Pulmonary artery endothelial cell (primary cell): Measurements from ENCODE around the gene PLET1. TPM values are rescaled to one million over a fixed set of nuclear protein-coding genes. Genes with fewer than 3 reads are reported as not detected.

Source experiments
- DNase-seq: peaks from one replicate; pipeline ENCODE4 v3.0.0-alpha.2; 2011; ENCODE audit warnings: low read depth, low spot score
- total RNA-seq: library from RNA; depleted of rRNA; stranded (reverse); fragments of >200 nt; gene quantifications from 2 replicates; pipeline ENCODE4 v1.2.3, GENCODE V29; 2014

The PLET1 gene
- total RNA-seq, 1 donor from 2014 or later: not detected

- DNase-seq: no peak
Observed at GRCh38 chr11:112241486-112241885, 19.2 kb downstream of the PLET1 start.

DNA sequence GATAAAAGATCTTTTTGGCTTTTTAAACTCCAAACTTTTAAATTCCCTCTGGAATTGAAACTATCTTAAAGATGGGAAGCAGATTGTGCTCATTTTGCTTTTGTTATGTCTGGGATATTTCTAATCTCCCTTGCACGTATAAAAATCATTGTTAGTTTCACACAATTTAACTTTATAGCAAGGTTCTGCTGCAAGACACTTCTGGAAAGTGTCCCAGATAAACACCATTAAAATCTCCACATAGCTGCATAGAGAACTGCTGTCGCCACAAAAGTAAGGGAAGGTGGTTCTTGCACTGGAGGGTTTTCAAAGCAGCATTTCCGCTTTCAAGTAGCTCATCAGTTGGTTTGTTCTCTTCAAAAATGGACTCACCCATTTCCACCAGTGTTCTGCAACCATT is 22.6 kb downstream of the PLET1 start:
- DNase-seq: no peak

DNA sequence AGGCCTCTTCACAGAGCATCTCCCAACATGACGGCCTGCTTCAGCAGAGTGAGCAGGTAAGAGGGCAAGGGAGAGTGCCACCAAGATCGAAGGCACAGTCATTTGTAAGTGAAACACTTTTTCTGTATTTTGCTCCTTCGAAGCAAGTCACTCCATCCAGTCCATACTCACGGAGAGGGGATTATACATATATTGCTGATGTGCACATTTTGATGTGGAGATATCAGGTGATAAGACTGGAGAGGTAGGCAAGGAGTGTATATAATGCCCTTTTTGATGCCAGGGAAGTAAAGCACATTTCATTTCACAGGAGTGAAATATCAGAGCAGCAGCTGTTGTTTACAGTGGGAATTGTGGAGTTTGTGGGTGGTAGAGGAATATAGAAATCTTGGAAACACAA is 23.2 kb downstream of the PLET1 start:
- DNase-seq: no peak

- no peak for DNase-seq
Observed at GRCh38 chr11:112235750-112236390, 24.8 kb downstream of the PLET1 start.

DNA sequence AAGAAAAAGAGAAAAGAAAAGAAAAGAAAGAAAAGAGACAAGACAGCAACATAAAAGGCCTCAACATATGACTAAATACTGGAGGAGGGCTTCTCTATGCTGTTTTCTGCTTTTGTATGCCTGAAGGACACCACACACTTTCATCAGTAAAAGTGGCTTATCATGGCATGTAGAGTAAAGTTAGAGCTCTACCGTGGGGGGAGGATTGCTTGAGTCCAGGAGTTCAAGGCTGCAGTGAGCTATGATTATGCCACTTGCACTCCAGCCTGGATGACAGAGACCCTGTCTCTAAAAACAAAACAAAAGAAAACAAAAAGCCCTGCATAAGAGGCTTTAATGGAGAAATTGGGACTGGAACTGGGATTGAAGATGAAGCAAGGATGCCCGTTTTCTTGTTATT is 28.7 kb downstream of the PLET1 start:
- DNase-seq: no peak

DNA sequence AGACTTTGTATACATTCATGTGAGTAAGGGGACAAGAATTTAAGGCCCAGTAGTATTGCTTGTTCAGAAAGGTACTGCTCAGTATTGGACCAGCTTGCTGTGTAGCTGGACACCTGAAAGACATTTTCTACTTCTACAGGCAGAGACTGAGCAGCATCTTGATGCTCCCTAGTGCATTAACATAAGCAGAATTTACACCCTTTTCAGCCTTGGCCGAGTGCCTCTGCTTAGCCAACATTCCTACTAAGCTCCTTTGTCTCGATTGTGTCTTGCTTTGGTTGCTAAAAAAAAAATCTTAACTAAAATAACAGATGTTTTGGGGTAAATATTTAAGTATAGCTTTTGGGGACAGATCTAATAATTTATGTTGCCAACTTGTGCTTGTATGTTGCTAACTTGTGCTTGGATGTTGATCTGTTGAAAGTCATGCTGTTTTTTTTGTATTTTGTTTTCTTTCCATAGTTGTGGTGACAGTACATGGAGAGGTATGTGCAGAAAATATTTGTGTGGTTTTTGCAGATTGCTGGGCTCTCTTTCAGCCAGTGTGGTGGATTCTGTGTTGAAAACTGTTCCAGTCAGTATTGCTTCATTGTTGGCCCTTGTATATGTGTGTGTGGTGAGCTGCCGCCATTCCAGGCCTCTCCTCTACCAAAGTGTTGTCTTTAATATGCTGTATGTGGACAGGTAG is 30.8 kb downstream of the PLET1 start:
- no peak for DNase-seq

DNA sequence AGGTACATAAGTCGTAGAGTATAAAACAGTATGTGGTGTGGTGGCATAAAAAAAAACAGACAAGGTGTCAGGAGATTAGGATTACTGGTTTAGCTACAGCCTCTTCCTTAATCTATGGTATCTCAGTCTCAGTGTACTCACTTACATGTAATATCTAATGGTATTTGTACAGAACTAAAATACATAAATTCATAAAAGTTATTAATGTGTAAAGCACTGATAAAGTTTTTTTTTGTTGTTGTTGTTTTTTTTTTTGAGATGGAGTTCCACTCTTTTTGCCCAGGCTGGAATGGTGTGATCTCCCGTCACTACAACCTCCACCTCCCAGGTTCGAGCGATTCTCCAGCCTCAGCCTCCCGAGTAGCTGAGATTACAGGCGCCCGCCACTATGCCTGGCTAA is 31.5 kb downstream of the PLET1 start:
- no peak for DNase-seq

GRCh38 chr11:112228706-112229105 is 32.0 kb downstream of the PLET1 start:
- no peak for DNase-seq

GRCh38 chr11:112227471-112227870 is 33.2 kb downstream of the PLET1 start:
- no peak for DNase-seq

- no peak for DNase-seq
Observed at GRCh38 chr11:112226831-112227401, 33.7 kb downstream of the PLET1 start.

DNA sequence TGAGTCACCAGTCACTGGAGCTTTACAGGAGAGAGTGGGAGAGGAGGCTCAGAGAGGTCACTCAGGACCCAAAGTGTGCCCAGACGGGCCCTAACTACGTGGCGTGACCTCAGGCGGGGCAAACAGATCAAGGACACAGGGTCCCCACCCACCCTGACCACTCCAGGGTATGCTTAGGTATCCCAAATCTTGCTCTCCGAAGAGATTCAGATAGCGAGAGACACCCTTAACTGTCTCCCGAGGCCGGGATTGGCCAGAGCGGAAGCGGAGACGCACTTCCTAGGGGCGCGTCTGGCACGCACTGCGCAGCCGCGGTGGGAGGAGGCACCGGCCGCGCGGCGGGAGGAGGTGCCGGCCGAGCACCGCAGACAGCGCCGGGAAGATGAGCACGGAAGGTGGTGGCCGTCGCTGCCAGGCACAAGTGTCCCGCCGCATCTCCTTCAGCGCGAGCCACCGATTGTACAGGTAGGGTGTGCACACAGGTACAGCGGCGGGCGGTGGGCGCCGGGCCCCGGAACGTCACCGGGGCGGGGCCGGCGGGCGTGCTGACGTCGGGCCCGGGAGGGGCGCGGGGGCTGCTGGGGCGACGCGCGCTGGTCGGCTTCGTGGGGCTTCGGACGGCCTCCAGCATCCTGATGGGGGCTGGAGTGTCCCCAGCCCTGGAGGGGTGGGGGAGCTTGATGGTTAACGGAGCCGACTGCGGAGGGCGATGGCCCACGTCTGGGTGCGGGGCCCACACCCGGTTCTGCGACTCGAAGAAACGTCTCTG is 34.4 kb downstream of the PLET1 start, which contains the start of gene PTS:
PTS (plus strand) TSS at position 367 of the 769 bp plus-strand sequence; CDS start at position 383, 16 bp downstream.
- peak; percentile 51 for DNase-seq

DNA sequence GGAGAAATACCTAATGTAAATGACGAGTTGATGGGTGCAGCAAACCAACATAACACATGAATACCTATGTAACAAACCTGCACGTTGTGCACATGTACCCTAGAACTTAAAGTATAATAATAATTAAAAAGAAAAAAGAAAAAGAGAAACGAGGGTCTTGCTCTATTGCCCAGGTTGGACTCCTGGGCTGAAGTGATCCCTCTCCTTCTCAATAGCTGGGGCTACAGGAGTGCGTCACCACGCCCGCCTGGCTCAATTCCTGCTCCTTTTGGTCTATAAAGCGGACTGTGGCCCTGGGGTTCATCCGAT is 35.0 kb downstream of the PLET1 start:
- DNase-seq: no peak

- DNase-seq: no peak
Observed at GRCh38 chr11:112223754-112224532, 36.7 kb downstream of the PLET1 start.

- DNase-seq: no peak
Observed at GRCh38 chr11:112223121-112223520, 37.5 kb downstream of the PLET1 start.

DNA sequence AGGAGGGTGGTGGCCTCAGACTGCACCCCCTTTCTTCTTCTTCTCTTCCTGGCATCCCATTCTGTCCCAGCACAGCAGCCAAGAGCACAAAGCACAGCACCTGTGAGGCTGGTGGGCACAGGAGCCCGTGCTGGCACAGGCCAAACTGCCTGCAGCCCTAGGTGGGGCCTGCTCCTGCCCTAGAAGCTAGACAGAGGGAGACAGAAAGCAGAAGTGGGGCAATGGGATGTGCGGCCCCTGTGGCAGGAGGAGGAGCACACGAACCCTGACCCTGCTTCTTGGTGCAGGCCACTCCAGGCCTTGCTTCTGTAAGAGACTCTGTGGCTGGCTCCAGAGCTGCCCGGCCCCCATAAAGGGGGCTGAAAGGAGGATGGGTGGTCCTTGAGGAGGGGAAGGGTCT is 38.4 kb downstream of the PLET1 start:
- DNase-seq: no peak

DNA sequence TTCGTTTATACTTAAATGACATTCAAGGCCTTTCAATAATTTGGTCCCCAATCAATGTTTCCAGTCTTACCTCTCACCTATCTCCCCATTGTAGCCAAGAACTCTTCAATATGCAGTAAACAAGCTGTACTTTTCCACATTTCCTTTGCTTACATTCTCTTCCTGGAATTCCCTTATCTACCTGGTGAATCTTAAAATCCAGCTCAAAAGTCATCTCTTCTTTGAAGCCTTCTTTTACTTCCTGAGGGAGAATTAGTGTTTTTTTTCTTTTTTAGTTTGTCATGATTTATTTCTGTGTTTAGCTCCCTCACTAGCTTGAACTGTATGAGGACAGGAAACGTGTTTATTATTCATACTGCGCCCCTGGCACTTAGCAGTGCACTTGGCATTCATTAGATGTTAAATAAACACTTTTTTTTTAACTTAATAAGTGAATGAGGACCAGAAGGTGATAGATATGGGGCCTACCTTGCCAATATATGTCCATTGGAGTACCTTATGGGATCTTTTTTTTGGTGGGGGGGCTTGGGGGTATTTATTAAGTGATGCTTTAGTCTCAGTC is 39.3 kb downstream of the PLET1 start:
- DNase-seq: peak; percentile 19

DNA sequence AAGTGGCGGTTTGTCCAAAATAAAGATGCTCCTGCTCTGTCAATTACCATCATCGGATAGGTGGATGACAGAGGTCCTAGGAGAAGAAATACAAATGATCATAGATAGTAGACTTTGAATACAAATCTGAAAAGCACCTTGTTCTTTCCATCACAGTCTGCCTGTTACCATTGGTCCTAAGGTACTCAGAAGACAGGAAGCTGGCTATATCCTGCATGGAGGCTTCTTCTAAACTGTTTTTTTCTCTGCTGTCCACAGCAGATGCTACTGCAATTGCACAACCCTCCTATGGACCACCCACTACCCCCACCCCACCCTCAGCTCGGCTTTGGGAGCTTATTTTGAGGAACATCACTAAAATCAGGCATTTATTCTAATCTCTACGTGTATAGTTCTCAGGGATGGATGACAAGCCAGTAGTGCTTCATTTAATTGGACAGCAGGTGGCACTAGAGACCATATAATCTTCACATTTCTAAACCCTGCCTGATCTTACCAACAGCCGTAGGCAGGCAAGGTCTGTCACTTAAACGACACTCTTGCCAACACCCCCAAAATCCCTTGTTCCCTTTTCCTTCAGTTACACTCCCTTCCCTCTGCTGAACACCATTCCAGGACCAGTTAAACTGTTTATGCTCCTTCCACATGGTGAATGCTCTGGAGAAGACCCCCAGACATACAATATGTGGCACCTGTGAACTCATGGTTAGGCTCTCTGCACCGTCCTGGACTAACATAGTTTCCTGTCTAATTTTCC is 41.0 kb downstream of the PLET1 start:
- peak; percentile 58 for DNase-seq

DNA sequence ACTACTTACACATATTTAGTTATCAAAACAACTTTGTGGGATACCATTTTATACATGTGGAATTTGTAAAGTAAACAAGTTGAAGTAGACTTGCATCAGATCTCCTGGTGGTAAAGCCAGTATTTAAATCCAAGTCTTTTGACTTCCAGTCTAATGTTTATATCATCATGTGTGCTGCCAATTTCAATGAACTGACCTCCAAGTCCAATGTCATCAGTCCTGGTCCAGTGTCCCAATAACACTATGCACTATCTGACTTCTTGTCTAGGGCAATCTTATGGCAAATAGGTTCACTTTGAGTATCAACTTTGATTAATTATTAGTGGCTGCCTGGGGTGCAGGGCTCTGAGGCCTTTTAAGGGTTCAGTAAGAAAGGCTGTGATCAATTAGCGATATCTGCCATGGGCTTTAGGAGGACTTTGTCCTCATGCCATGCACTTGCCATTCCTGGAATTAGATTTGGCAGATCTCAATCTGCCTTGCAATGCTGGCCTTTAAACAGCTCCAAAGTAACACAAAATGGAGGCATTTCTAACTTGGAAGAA is 44.0 kb downstream of the PLET1 start:
- no peak for DNase-seq

DNA sequence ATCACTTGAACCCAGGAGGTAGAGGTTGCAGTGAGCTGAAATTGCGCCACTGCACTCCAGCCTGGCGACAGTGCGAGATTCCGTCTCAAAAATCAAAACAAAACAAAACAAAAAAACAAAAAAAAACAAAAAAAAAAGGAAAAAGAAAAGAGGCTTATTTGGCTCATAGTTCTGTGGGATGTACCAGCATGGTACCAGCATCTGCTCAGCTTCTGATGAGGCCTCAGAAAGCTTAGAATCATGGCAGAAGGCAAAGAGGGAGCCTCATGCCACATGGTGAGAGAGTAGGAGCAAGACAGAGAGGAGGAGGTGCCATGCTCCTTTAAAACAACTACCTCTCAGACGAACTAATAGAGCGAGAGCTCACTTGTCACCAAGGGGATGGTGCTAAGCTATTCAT is 45.0 kb downstream of the PLET1 start:
- DNase-seq: no peak

DNA sequence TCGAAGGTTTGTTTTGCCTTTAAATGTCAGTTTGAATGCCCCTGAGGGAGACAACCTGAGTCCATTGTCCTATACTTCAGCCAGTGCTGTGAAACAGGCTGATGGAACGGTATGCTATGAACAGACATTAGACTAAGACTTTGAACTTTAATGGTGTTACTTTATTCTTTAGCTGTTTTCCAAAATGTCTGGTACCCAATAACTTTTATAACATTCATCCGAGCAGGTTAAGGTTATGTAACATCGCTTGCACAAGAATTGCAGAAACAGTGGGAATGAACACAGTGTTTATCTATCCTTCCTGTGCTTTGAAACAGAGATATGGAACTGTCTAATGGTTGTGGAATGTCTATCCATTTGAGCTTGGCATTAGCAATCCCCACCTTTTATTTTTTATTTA is 46.9 kb downstream of the PLET1 start:
- DNase-seq: no peak
